Lower lobe of right lung (tissue), 2 donors: Measurements from ENCODE around the gene ADORA3. TPM values are rescaled to one million over a fixed set of nuclear protein-coding genes. Genes with fewer than 3 reads are reported as not detected.

Experiments
- ATAC-seq, 2 donors: fragments of 200-7000 bp; cut with Tn5 transposase; one replicate each; pipeline ENCODE4 v1.9.1; 2020 to 2022; ENCODE audit warnings: mild to moderate bottlenecking in 2 of 2, moderate library complexity in 2 of 2
- DNase-seq: peaks from one replicate; pipeline ENCODE4 v3.0.0-alpha.2; 2020
- H3K27ac ChIP-seq: fragments of 200-600 bp; one replicate; pipeline ENCODE4 v1.8.0; 2022
- H3K27me3 ChIP-seq: fragments of 200-600 bp; one replicate; pipeline ENCODE4 v1.8.0; 2022; ENCODE audit warnings: low read depth
- H3K36me3 ChIP-seq: fragments of 200-600 bp; one replicate; pipeline ENCODE4 v1.8.0; 2022; ENCODE audit warnings: mild to moderate bottlenecking
- H3K4me1 ChIP-seq: fragments of 200-600 bp; one replicate; pipeline ENCODE4 v1.8.0; 2022
- H3K4me3 ChIP-seq: fragments of 200-600 bp; one replicate; pipeline ENCODE4 v1.8.0; 2022; ENCODE audit warnings: mild to moderate bottlenecking
- H3K9me3 ChIP-seq: fragments of 200-600 bp; one replicate; pipeline ENCODE4 v1.8.0; 2022
- CTCF ChIP-seq: fragments of 200-600 bp; IDR thresholded peaks from one replicate; pipeline ENCODE4 v1.8.0; 2022; ENCODE audit warnings: antibody characterized with exemption, mild to moderate bottlenecking
- intact Hi-C: fragments of 100-400 bp; cut with DNase I; formaldehyde crosslinking; loops from one replicate; pipeline ENCODE4 v1.11.0; 2022
- total RNA-seq: library from RNA; stranded (reverse); fragmentation: NEBNext Ultra II Directional; extraction: Animal tissue kit (Norgen Biotek cat#: 25700); gene quantifications from one replicate; pipeline ENCODE4 v1.2.1, GENCODE V29; 2021
- donor health status: DM: no; HTN: yes; CAD: no; lungs with severe emphysema.

The ADORA3 gene
- total RNA-seq, 1 donor from 2014 or later = 10.3 TPM

GRCh38 chr1:111452581-111452980, 50.9 kb downstream of the ADORA3 start:
- Histone ChIP-seq H3K27me3 (no peaks in the 10 kb centered on the region), H3K4me3 (no peak overlapping the region), H3K4me1 (peaks cover 49% of the 10 kb centered on the region), H3K27ac (no peak overlapping the region), H3K36me3 (peaks cover 46% of the 10 kb centered on the region), H3K9me3 (no peaks in the 10 kb centered on the region)
- no peak for ATAC-seq
- TF ChIP-seq CTCF = no peak
- no peak for DNase-seq
- intact Hi-C loops = no loop called here

DNA sequence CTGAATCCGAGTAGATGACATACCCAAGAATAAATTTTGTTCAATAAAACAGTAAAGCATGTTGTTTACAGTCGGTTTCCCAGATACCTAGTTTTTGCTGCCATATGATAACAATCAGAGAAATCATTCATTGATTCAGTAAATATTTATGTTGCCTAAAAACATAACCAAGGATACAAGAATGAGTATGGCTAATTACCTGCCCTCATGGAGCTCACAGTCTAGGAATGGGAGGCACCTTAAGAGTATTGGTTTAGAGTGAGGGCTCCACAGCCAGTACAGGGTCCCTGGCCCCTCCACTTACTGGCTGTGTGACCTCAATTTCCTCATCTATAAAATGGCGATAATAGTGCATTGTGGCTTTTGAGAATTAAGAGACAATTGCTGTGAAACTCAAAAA, 53.2 kb downstream of the ADORA3 start:
- intact Hi-C loops = no loop called here
- Histone ChIP-seq H3K9me3 (no peaks in the 10 kb centered on the region), H3K36me3 (peaks cover 39% of the 10 kb centered on the region), H3K4me3 (peak overlapping the region; percentile 91), H3K27me3 (no peaks in the 10 kb centered on the region), H3K4me1 (peaks cover 62% of the 10 kb centered on the region), H3K27ac (peak overlapping the region; percentile 83)
- no peak for TF ChIP-seq CTCF
- no peak for DNase-seq
- no peak for ATAC-seq

DNA sequence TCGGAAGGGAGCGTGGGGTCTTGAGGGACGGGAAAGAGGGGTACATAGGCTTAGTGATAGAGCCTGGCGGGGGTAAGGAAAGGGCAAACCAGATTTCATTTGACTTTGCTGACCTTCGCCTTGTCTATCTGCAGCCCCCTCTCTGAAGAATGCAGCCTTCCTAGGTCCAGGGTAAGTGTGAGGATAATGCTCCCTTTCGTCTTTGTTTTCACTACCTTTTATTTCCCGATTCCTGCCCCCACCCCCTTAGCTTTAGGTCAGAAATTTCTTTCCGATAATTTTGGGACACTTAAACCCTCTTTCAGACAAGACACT, 53.8 kb downstream of the ADORA3 start:
- no peaks in the 10 kb centered on the region for H3K27me3 ChIP-seq
- no peak for DNase-seq
- TF ChIP-seq CTCF = no peak
- intact Hi-C loops = no loop called here
- H3K4me3 ChIP-seq = peak overlapping the region; percentile 91
- H3K9me3 ChIP-seq = no peaks in the 10 kb centered on the region
- peak overlapping the region; percentile 83 for H3K27ac ChIP-seq
- no peak for ATAC-seq
- peaks cover 62% of the 10 kb centered on the region for H3K4me1 ChIP-seq
- peaks cover 39% of the 10 kb centered on the region for H3K36me3 ChIP-seq

Other genes with a start within 250 kb of the ADORA3 start
- gene CHIA, start 212.8 kb downstream of the ADORA3 start, total RNA-seq = 10.9 TPM
- 1.1 TPM for gene OVGP1, start 75.9 kb downstream of the ADORA3 start, total RNA-seq
- 15.1 TPM for gene WDR77, start 54.4 kb downstream of the ADORA3 start, total RNA-seq
- gene ATP5PB, start 54.2 kb downstream of the ADORA3 start, total RNA-seq = 157 TPM
- 135 TPM for gene C1orf162, start 29.6 kb downstream of the ADORA3 start, total RNA-seq
- 9.0 TPM for gene TMIGD3, start within 50 bp of the ADORA3 start, total RNA-seq
- 134 TPM for gene RAP1A, start 116.2 kb upstream of the ADORA3 start, total RNA-seq
- 14.7 TPM for gene INKA2, start 235.8 kb upstream of the ADORA3 start, total RNA-seq